HG02798 (cell line): ENCODE measurements around the gene SERPINB7.

Experiments
- ATAC-seq: cut with Tn5 transposase; IDR thresholded peaks from one replicate; pipeline ENCODE4 v1.9.1; 2021; ENCODE audit warnings: mild to moderate bottlenecking; ENCODE audit not compliant: unreplicated experiment, poor library complexity

SERPINB7 gene

GRCh38 chr18:63836456-63836855 is 61.2 kb downstream of the SERPINB7 start:
- no peak for ATAC-seq

- ATAC-seq = no peak
Measured at GRCh38 chr18:63837590-63837989, 62.4 kb downstream of the SERPINB7 start.

GRCh38 chr18:63843008-63843407 is 67.8 kb downstream of the SERPINB7 start:
- no peak for ATAC-seq

DNA sequence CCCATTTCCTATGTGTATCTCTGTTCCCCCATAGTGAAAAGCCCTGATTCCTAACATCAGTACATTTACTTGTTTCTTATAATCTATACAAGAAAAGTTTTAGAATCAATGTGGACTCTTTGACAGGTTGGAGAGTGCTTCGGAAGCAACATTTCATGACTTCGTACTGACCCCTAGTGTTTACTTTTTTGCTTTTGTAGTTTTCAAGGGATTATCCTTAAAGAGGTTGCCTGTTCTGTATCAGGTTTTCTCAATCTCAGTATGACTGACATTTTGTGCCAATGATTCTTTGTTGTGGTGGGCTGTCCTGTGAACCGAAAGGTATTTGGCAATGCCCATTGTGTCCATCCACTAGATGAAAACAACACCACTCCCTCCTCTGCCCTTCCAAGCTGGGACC is 69.0 kb downstream of the SERPINB7 start:
- peak; percentile 62 for ATAC-seq

GRCh38 chr18:63848159-63848558 is 72.9 kb downstream of the SERPINB7 start:
- ATAC-seq = peak; percentile 59

DNA sequence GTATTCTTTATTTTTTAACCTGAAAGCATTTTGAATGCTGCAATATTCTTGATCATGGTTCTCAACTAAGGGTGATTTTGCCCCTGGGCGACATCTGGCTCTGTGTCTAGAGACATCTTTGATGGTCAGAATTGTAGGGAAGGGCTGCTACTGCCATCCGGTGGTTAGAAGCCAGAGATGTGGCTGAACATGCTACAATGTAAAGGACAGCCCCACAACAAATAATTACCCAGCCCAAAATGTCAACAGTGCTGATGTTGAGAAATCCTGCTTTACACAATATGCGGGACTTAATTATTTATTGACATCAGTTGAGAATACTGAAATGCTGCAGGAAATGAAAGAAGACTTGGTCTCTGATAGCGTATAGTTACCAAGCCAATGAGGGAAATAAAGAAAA is 74.8 kb downstream of the SERPINB7 start:
- ATAC-seq = peak; percentile 63

- ATAC-seq = no peak
Measured at GRCh38 chr18:63850636-63851035, 75.4 kb downstream of the SERPINB7 start.
